DOHH2 (cell line): ENCODE results near the gene SLC44A1.

Source experiments
- H3F3A ChIP-seq: fragments of 200-600 bp; sonication (generic), shearing (Covaris generic); 2 replicates; pipeline ENCODE4 v1.6.0; 2016; ENCODE audit warnings: antibody characterized with exemption, mild to moderate bottlenecking; ENCODE audit not compliant: control insufficient read depth, insufficient read depth
- H3K27ac ChIP-seq: fragments of 200-600 bp; sonication (generic); 2 replicates; pipeline ENCODE4 v1.5.1; 2014; ENCODE audit warnings: low read depth, mild to moderate bottlenecking, low read length, moderate library complexity
- H3K27me3 ChIP-seq: fragments of 200-600 bp; sonication (generic); 2 replicates; pipeline ENCODE4 v1.6.1; 2014; ENCODE audit warnings: mild to moderate bottlenecking, low read length, mixed read lengths; ENCODE audit not compliant: control insufficient read depth
- H3K36me3 ChIP-seq: fragments of 200-600 bp; sonication (generic); 2 replicates; pipeline ENCODE4 v1.6.1; 2014; ENCODE audit warnings: mild to moderate bottlenecking, low read length, moderate library complexity, mixed read lengths; ENCODE audit not compliant: control insufficient read depth
- H3K4me1 ChIP-seq: fragments of 200-600 bp; sonication (generic); 2 replicates; pipeline ENCODE4 v1.6.1; 2014; ENCODE audit warnings: mild to moderate bottlenecking, low read length, mixed read lengths; ENCODE audit not compliant: control insufficient read depth
- H3K4me2 ChIP-seq: fragments of 200-600 bp; sonication (generic); 2 replicates; pipeline ENCODE4 v1.6.0; 2014; ENCODE audit warnings: mild to moderate bottlenecking, low read length, moderate library complexity
- H3K4me3 ChIP-seq: fragments of 200-600 bp; sonication (generic); 2 replicates; pipeline ENCODE4 v1.5.1; 2014; ENCODE audit warnings: mild to moderate bottlenecking, low read length, mixed read lengths
- H3K79me2 ChIP-seq: fragments of 200-600 bp; sonication (generic); 2 replicates; pipeline ENCODE4 v1.6.1; 2014; ENCODE audit warnings: mild to moderate bottlenecking, low read length, mixed read lengths; ENCODE audit not compliant: control insufficient read depth
- H3K9me2 ChIP-seq: fragments of 200-600 bp; sonication (generic); replicated peaks from 2 replicates; pipeline ENCODE4 v1.6.1; 2014; ENCODE audit warnings: mild to moderate bottlenecking, low read length, mixed read lengths; ENCODE audit not compliant: control insufficient read depth
- H3K9me3 ChIP-seq: fragments of 200-600 bp; sonication (generic); 2 replicates; pipeline ENCODE4 v1.6.1; 2014; ENCODE audit warnings: antibody characterized with exemption, low read length, mixed read lengths; ENCODE audit not compliant: control insufficient read depth, insufficient read depth
- H4K20me1 ChIP-seq: fragments of 200-600 bp; sonication (generic); 2 replicates; pipeline ENCODE4 v1.6.0; 2014; ENCODE audit warnings: low read depth, mild to moderate bottlenecking, antibody characterized with exemption, low read length, moderate library complexity; ENCODE audit not compliant: control insufficient read depth, insufficient read depth
- CTCF ChIP-seq: fragments of 200-600 bp; sonication (generic); IDR thresholded peaks from one replicate; pipeline ENCODE4 v1.5.1; 2014; ENCODE audit warnings: antibody characterized with exemption, mild to moderate bottlenecking, low read depth, low read length; ENCODE audit not compliant: poor library complexity, severe bottlenecking
- EZH2phosphoT487 ChIP-seq: fragments of 200-600 bp; sonication (generic); IDR thresholded peaks from 2 replicates; pipeline ENCODE4 v1.6.1; 2017; ENCODE audit warnings: borderline replicate concordance, mild to moderate bottlenecking, antibody characterized with exemption, low read length, moderate library complexity, mixed read lengths

The SLC44A1 gene

GRCh38 chr9:105396441-105396840 is 152.0 kb downstream of the SLC44A1 start:
- Histone ChIP-seq H3K9me3 (no peaks in the 10 kb centered on the region), H3K79me2 (no peaks in the 10 kb centered on the region), H3K27me3 (no peaks in the 10 kb centered on the region), H4K20me1 (no peaks in the 10 kb centered on the region), H3F3A (no peaks in the 10 kb centered on the region), H3K4me2 (no peak overlapping the region), H3K4me3 (no peak overlapping the region), H3K36me3 (no peaks in the 10 kb centered on the region), H3K9me2 (no peaks in the 10 kb centered on the region), H3K4me1 (no peaks in the 10 kb centered on the region), H3K27ac (no peak overlapping the region)
- TF ChIP-seq CTCF (no peak), EZH2phosphoT487 (no peak)

- TF ChIP-seq CTCF (no peak), EZH2phosphoT487 (no peak)
- H3K9me2 ChIP-seq = no peaks in the 10 kb centered on the region
- H3K4me2 ChIP-seq = no peak overlapping the region
- H3K4me1 ChIP-seq = peaks cover 4% of the 10 kb centered on the region; the same call in 1 of the 2 replicates
- H3K27me3 ChIP-seq = 0 out of 2 replicates have a peak, but pooled peaks cover 2% of the 10 kb centered on the region
- H3K4me3 ChIP-seq = no peak overlapping the region
- H3K79me2 ChIP-seq = no peaks in the 10 kb centered on the region
- H3F3A ChIP-seq = no peaks in the 10 kb centered on the region
- H3K9me3 ChIP-seq = no peaks in the 10 kb centered on the region
- H3K36me3 ChIP-seq = no peaks in the 10 kb centered on the region
- no peaks in the 10 kb centered on the region for H4K20me1 ChIP-seq
- H3K27ac ChIP-seq = no peak overlapping the region
These were observed 152.4 kb downstream of the SLC44A1 start for GRCh38 chr9:105396901-105397300.

- Histone ChIP-seq H3K27me3 (peaks cover 10% of the 10 kb centered on the region; the same call in 1 of the 2 replicates), H3K4me1 (peaks cover 13% of the 10 kb centered on the region), H3K79me2 (no peaks in the 10 kb centered on the region), H3K36me3 (no peaks in the 10 kb centered on the region), H3K4me2 (no peak overlapping the region), H3K27ac (no peak overlapping the region), H3K4me3 (no peak overlapping the region), H3F3A (no peaks in the 10 kb centered on the region), H3K9me2 (no peaks in the 10 kb centered on the region), H4K20me1 (no peaks in the 10 kb centered on the region), H3K9me3 (no peaks in the 10 kb centered on the region)
- TF ChIP-seq CTCF = no peak
- TF ChIP-seq EZH2phosphoT487 = no peak
These were observed 154.7 kb downstream of the SLC44A1 start for GRCh38 chr9:105399117-105399516.
